NCI-H146 treated with DMSO at 0.1 percent for 48 hours (cell line): ENCODE data around the gene P2RX5.
"Not testable (repeated sequence)": the region's sequence is repeated elsewhere in the genome, so short reads cannot be mapped to it uniquely, and the experiment has no call there.

Source experiments
- DNase-seq: peaks from one replicate; lab custom pipeline; 2025; ENCODE audit not compliant: unreplicated experiment; lab: John Stamatoyannopoulos, UW

P2RX5 gene, protein sequence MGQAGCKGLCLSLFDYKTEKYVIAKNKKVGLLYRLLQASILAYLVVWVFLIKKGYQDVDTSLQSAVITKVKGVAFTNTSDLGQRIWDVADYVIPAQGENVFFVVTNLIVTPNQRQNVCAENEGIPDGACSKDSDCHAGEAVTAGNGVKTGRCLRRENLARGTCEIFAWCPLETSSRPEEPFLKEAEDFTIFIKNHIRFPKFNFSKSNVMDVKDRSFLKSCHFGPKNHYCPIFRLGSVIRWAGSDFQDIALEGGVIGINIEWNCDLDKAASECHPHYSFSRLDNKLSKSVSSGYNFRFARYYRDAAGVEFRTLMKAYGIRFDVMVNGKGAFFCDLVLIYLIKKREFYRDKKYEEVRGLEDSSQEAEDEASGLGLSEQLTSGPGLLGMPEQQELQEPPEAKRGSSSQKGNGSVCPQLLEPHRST

DNA sequence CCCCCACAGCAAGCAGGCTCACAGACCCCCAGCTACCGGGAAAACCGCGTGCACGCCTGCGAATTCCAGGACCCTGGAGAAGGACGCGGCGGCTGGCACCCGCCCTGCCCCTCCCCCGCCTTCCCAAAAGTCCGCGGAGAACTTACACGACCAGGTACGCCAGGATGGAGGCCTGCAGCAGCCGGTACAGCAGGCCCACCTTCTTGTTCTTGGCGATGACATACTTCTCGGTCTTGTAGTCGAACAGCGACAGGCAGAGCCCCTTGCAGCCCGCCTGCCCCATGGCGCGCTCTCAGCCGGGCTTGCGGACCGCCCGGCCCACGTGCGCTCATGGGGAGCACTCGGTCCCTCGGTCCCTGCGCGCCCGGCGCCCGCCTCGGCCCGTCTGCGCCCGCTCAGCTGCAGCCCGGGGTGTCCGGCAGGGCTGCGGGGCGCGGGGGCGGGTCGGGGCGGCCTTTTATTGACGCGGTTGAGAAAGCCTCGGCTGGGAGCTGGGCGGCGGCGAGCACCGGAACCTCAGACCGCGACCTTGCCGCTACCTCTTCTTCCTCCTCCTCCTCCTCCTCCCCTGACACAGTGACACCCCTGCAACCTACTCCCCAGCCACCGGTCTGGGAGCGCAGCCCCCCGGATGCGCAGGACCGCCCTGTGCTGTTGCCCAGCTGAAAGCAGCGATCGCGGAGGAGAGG, at the start of gene P2RX5:
Gene P2RX5, minus strand, starts transcription at position 433 of the 689 bp plus-strand sequence. Its CDS starts 150 bp downstream, at position 283.
- no peak for DNase-seq

DNA sequence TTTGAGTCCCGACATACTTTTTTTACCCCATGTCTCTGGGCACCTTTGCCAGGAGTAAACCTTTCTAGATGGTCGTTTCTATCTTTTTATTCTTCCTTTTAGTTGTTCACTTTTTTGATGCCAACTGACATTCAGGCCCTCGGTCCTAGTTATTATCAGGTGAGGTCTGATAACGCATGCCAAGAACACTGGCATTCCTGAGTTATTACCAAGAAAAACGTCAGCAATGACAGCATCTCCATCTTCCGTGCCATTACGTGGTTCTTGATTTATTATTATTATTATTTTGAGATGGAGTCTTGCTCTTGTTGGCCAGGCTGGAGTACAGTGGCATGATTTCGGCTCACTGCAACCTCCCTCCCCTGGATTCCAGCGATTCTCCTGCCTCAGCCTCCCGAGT, 49.1 kb upstream of the P2RX5 start:
- no peak for DNase-seq

DNA sequence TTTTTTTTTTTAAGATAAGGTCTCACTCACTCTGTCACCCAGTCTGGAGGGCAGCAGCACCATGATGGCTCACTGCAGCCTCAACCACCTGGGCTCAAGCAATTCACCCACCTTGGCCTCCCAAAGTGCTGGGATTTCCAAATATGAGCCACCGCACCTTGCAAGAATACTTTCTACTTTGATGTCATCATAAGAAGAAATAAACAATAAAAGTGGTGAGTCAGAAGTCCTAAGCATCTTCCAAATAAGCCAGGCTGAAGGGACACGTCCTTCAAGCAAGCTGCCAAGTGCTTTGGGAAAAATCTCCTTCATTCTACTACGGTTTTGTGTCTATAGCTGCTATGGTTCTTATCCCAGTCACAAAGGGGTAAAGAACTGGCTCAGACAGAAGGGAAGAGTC, 48.1 kb upstream of the P2RX5 start:
- no peak for DNase-seq

DNA sequence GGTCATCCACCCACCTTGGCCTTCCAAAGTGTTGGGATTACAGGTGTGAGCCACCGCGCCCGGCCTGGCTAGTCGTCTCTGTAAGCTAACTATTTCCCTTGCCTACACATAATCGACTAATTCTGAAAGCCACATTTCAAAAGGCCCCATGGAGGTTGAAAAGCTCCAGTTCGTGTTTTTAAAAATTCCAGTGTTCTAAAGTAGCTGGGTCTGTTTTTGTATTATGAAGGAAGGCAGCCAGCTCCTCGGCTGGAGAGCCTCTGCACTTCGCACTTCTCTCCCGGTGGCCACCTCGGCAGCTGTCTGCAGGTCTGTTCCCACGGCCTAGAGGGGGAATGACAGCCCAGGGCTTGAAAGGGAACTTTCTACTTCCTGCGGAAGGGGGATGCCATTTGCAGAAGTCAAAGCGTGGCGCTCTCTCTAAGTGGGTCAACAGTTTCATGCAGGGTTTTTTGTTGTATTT, 44.7 kb upstream of the P2RX5 start:
- no peak for DNase-seq

DNA sequence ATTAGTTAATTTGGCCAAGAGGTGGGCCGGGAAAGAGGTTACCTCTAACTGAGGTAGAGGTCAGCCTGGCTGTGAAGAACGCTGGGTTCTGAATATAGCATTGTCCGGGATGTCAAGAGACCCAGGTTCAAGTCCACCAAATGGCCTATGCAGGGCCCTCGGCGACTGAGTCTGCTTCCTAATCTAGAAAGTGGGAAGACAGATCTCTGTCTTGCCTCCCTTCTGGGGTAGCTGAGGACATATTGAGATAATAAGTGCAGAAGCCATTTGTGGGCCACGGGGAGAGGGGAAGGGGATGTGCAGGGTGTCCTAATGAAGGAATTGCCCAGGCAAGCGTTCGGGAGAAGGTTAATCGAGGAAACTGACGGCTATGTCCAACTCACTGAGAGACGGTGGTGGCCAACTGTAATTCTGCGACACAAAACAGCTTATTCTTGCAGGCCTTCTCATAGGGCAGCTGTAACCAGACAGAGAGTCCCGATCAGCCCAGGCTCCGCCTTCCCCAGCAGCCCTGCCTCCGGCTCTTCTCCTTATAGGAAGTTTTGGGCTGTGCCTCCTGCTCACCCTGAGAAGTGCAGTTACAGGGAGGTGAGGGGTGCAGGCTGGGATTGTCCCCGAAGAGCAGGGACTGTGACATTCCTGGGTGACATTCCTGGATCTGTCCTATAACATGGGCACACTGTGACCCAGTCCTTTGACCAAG, 43.6 kb upstream of the P2RX5 start:
- DNase-seq = no peak

DNA sequence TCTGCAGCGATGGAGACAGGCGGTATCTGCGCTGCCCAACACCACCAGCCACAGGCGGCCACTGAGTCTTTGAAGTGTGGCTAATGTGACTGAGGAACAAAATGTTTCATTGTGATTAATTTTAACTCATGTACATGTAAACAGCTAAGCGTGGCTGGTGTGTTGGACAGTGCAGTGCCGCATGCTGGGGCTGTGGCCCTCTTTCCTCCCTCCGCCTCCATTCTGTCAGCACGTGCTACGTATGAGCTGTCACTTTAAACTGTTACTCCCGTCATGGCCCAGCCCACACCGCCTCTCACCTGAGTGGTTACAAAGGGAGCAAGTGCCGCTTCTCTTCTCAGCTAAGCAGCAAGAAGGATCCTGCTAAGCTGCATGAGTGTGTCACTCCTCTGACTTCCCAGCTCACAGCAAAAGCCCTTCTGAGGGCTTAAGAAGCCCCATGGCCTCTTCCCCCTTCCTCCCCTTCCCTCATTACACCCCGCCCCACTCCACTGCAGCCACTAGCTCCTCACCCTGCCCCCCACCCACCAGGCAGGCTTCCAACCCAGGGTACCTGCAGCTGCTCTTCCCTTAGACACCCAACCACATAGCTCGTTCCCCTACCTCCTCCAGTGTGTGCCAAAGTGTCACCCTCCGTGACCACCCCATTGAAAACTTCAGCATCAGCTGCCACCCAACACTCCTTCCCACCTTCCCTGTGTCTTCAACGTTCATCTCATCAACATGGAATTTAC, 42.8 kb upstream of the P2RX5 start:
- DNase-seq = peak; percentile 12

DNA sequence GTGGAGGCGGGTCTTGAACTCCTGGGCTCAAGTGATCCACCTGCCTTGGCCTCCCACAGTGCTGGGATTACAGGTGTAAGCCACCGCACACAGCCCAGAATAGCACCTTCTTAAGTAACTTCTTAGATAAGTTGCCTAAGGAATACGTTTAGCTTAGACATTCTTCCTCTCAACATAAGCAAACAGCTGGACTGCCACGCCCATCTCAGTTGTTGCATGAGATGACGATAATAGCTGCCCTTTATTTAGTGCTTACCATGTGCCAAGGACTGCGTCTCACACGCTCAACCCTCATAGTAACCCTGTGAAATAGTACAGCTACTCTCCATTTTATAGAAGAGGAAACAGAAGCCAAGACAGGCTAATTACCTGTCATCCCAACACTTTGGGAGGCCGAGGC, 39.6 kb upstream of the P2RX5 start:
- no peak for DNase-seq

DNA sequence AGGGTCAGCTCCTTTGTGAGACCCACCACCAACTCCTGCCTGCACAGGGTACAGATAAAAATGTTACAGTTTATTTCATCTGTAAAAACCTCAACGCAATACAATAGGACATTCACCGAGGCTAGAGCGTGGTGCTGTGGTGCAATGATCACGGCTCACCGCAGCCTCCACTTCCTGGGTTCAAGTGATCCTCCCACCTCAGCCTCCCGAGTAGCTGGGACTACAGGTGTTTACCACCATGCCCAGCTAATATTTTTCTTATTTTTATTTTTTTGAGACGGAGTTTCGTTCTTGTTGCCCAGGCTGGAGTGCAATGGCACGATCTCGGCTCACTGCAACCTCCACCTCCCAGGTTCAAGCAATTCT, 38.9 kb upstream of the P2RX5 start:
- DNase-seq = not testable (repeated sequence)

DNA sequence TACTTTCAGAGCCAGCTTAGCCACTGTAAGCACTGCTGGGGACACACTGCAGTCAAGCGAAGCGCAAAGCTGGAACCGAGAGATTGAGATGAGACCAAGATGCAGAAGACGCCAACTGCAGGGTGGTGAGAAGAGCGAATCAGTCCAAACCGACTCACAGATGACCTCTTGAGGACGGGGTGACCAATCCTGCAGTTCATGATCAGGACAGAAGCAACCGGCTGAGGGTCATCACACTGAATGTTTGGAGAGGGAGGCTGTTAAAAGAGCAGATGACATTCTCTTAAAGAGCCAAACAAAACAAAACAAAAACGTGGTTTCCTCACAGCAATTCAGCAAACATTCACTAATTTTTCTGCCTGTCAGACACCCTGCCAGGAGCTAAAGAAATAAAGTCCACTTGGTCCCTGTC, 36.3 kb upstream of the P2RX5 start:
- no peak for DNase-seq

DNA sequence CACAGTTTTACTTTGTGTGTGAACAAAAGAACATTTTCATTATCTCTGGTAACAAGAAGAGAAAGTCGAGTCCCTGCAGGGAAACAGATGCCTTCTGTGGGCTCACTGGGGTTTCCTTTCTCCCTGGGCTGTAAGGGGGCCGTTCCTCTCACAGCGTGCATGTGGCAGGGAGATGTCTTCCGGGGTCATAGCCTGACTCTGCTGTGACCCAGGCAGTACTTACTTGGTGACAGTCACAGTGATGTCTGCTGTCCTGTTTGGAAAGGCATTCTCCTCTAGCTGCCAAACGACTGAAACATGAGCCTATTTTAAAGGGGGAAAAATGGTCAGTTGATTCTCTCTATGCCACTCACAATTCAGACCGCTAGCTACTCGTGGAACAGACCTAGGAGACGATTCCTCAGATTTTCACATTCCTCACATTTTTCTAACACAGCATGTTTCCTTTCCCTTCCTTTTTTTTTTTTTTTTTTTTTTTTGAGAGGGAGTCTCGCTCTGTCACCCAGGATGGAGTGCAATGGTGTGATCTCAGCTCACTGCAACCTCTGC, 35.0 kb upstream of the P2RX5 start:
- DNase-seq = no peak

DNA sequence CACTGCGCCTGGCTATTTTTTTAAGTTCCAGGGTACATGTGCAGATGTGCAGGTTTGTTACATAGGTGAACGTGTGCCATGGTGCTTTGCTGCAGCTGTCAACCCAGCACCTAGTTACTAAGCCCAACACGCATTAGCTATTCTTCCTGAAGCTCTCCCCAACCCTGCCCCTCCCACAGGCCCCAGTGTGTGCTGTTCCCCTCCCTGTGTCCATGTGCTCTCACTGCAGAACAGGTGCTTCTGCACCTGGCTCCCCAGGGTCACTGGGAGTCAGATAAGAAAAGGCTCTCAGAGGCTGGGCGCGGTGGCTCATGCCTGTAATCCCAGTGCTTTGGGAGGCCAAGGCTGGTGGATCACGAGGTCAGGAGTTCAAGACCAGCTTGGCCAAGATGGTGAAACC, 33.9 kb upstream of the P2RX5 start:
- peak; percentile 59 for DNase-seq

DNA sequence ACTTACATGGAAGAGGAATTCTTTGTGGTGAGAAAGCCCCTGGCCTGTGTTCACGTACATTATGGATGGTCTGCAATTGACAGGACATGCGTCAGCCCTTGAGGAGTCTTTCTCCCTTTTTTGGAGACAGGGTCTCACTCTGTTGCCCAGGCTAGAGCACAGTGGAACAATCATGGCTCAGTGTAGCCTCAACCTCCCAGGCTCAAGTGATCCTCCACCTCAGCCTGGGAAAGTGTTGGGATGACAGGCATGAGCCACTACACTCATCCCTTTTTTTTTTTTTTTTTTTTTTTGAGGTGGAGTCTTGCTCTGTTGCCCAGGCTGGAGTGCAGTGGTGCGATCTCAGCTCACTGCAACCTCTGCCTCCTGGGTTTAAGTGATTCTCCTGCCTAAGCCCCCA, 32.1 kb upstream of the P2RX5 start:
- not testable (repeated sequence) for DNase-seq

DNA sequence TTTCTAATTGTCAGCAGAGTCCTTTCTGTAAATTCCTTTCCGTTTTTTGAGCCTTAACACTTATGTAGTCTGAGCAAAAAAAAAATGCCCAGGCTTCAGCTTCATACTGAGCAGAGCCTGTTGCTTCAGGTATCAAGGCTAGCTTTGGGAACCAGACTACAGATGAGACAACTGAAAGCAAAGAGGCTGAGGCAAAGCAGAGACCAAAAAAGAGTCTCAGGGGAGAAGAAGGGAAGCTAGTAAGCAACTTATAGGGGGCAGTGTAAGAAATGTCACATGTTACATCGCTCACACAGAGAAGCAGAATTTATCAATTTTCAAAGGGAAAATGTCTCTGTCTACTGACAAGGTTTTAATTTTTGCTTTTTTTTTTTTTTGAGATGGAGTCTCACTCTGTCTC, 31.1 kb upstream of the P2RX5 start:
- no peak for DNase-seq

DNA sequence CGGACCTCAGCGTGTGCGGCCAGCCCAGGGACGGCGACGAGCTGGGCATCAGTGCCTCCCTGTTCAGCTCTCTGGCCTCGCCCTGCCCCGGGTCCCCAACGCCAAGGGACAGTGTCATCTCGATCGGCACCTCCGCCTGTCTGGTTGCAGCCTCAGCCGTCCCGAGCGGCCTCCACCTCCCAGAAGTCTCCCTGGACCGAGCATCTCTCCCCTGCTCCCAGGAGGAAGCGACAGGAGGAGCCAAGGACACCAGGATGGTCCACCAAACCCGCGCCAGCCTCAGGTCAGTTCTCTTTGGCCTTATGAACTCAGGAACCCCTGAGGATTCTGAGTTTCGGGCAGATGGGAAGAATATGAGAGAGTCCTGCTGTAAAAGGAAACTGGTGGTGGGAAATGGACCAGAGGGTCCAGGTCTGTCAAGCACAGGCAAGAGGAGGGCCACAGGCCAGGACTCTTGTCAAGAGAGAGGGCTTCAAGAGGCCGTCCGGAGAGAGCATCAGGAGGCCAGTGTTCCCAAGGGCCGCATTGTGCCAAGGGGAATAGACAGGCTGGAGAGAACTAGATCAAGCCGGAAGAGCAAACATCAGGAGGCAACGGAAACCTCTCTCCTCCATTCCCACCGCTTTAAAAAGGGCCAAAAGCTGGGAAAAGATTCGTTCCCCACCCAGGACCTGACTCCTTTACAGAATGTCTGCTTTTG, 28.6 kb upstream of the P2RX5 start:
- DNase-seq = no peak

DNA sequence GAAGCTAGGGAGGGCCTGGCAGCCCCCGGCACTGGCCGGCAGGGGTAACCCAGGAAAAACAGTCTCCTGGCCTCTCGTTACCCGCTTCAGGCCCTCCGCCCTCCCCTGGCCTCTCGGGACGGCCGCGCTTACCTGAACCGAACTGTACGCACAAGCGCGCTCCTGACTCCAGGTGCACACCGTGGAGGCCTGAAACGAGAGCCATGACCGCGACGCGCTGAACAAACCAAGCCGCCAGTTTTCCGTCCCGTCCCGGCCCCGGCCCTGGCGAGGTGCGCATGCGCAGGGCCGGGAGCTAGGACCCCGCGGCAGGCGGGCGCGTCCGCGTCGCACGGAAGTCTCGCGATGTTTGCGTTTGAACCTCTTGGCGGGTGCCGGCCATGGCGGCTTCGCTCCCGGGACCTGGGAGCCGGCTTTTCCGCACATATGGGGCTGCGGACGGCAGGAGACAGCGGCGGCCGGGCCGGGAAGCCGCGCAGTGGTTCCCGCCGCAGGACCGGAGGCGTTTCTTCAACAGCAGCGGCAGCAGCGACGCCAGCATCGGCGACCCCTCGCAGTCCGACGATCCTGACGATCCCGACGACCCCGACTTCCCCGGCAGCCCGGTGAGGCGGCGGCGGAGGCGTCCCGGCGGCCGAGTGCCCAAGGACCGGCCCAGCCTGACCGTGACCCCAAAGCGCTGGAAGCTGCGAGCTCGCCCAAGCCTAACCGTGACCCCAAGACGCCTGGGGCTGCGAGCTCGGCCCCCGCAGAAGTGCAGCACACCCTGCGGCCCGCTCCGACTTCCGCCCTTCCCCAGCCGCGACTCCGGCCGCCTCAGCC, 27.8 kb upstream of the P2RX5 start, which contains the start of gene HASPIN:
Gene HASPIN, plus strand, starts transcription at position 348 of the 822 bp plus-strand sequence. Its CDS starts 33 bp downstream, at position 381.
- peak; percentile 72 for DNase-seq

DNA sequence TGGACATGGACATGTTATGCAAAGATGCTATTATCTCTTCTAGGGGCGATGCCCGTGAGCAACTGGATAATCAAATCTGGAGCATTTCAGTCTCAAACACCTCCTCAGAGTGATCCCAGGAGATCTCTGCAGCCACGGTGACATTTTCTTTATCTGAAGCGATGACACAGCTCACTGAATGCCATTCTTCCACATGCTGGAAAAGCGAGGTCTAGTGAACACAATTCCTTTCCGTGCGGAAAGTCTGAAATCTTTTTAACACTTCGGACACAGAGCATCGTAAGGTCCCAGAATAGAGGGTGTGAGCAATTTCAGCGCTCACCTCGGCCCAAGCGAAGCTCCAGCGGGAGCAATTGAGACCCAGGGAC, 27.2 kb upstream of the P2RX5 start:
- no peak for DNase-seq

DNA sequence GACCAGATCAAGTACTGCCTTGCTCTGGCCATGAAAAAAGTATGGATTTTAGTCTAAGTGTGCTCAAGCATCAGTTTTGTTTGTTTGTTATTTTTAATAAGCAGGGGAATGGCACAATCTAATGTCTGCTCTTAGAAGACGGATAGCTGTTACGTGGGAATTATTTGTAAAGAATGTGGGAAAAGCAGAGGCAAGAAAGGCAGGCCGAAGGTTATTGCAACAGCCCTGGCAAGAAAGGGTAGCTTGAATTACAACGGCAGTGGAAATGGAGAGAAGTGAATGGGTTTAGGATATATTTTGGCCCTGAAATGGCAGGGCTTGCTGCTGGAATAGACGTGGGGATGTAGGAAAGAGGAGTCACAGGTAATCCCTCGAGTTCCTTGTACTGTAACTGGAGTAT, 26.8 kb upstream of the P2RX5 start:
- no peak for DNase-seq

DNA sequence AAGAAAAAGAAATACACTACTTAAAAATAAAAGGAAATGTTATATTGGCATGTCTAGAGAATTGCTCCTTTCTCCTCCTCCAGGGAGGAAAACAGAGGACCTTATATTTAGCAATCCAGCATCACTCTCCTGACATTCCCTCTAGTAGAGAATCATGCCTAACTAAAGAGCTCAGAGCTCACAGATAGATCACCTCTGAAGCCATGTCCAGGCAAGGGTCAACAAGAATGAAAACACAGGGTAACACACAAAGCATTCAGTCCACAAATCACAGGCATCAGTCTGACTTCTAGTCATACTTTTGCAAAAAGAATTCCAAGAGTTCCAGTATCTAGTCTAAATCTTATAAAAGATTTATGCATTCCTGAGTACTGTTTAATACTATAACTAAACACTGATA, 23.3 kb upstream of the P2RX5 start:
- no peak for DNase-seq

DNA sequence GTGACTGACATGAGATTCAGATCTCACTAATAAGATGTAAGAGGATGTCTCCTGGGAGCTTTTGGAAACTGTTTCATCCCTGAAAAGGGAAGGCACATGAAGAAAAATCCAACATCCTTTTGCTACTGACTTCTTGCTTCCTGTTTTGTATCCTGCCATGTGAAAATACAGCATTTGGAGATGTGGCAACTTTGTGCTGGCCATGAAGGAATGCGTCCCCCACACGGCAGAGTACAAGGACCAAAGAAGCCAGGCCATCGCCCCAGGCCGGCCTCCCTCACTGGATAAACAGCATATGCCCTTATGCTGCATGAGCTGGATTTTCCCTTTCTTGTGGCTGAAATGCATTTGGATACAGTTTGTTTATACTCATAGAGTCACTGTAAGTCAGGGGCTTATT, 22.2 kb upstream of the P2RX5 start:
- DNase-seq = no peak
